Measurements from ENCODE around the gene MMEL1.
"Not testable (repeated sequence)": the region's sequence is repeated elsewhere in the genome, so short reads cannot be mapped to it uniquely, and the experiment has no call there.

Gene MMEL1

GRCh38 chr1:2568187-2568816, 64.5 kb downstream of the MMEL1 start:
- not testable (repeated sequence) for DNase-seq

GRCh38 chr1:2567083-2567679, 65.6 kb downstream of the MMEL1 start:
- DNase-seq: no peak

- DNase-seq: no peak
Observed at GRCh38 chr1:2566101-2567045, 66.4 kb downstream of the MMEL1 start.

GRCh38 chr1:2564815-2565374, 67.9 kb downstream of the MMEL1 start:
- DNase-seq: no peak

- DNase-seq: no peak
Observed at GRCh38 chr1:2564006-2564814, 68.6 kb downstream of the MMEL1 start.

GRCh38 chr1:2563205-2563604, 69.6 kb downstream of the MMEL1 start:
- DNase-seq: no peak

GRCh38 chr1:2561898-2562895, 70.6 kb downstream of the MMEL1 start:
- no peak for DNase-seq

GRCh38 chr1:2561446-2561845, 71.4 kb downstream of the MMEL1 start:
- DNase-seq: no peak

- DNase-seq: no peak
Observed at GRCh38 chr1:2560299-2561073, 72.3 kb downstream of the MMEL1 start.

GRCh38 chr1:2559509-2560298, 73.1 kb downstream of the MMEL1 start:
- DNase-seq: no peak

- DNase-seq: no peak
Observed at GRCh38 chr1:2558861-2559260, 74.0 kb downstream of the MMEL1 start.

- no peak for DNase-seq
Observed at GRCh38 chr1:2558420-2558819, 74.4 kb downstream of the MMEL1 start.

GRCh38 chr1:2557482-2558400, 75.1 kb downstream of the MMEL1 start:
- no peak for DNase-seq

- no peak for DNase-seq
Observed at GRCh38 chr1:2556678-2557481, 75.9 kb downstream of the MMEL1 start.

GRCh38 chr1:2556277-2556677, 76.5 kb downstream of the MMEL1 start, which contains the start of gene TNFRSF14:
TSS of gene TNFRSF14 (plus strand) at chr1:2556371. CDS start at chr1:2556665, 294 bp downstream.
- DNase-seq: no peak

GRCh38 chr1:2555634-2556276, 77.1 kb downstream of the MMEL1 start:
- DNase-seq: peak; percentile 66

All from activated gamma-delta T cell (primary cell).